ENCODE measurements around the gene KLF15. TPM values are rescaled to one million over a fixed set of nuclear protein-coding genes. Genes with fewer than 3 reads are reported as not detected.

KLF15 gene
- total RNA-seq, 3 donors from 2014 or later = 0.18 to 0.28 (median 0.22) TPM

DNA sequence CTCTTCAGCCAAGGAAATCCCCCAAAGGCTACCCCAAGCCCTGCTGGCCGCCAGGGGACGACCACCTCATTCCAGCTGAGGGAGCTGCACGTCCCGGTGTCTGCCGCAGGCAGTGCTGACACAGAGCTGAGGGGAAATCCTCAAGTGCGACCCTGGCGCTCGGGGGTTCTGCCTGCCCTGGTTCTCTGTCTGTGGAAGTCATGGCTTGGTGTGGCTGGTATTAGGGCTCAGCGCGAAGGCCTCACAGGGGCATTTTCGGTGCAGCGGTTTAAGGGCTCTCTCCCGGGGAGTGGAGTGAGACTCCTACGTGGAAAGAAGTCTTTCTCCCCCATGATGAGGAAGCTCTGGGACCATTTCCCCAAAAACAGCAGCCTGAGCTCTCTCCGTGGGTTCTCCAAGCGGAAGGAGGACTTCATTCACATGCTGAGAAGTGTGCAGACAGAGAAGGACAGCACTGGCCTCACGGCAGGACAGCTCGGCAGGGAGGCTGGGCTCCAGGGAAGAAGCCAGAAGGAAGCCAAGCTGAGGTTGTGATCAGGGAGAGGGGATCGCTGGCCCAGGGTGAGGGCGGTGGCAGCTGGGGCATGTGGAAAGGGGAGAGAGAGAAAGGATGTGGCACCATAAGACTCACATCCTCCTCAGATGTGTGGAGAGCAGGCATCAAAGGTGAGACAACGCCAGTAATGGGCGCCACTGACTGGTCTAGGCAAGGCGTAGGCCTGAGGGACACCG lies 48.6 kb downstream of the KLF15 start:
- ATAC-seq = no peak
- Mint-ChIP-seq H3K27me3 (ENCODE audit: low read depth) (peaks cover 5% of the 10 kb centered on the region), H3K4me3 (no peak overlapping the region), H3K4me1 (ENCODE audit: low read depth) (no peaks in the 10 kb centered on the region), H3K9me3 (peaks cover 7% of the 10 kb centered on the region), H3K36me3 (ENCODE audit: insufficient read depth) (no peaks in the 10 kb centered on the region)
- no peak for DNase-seq

DNA sequence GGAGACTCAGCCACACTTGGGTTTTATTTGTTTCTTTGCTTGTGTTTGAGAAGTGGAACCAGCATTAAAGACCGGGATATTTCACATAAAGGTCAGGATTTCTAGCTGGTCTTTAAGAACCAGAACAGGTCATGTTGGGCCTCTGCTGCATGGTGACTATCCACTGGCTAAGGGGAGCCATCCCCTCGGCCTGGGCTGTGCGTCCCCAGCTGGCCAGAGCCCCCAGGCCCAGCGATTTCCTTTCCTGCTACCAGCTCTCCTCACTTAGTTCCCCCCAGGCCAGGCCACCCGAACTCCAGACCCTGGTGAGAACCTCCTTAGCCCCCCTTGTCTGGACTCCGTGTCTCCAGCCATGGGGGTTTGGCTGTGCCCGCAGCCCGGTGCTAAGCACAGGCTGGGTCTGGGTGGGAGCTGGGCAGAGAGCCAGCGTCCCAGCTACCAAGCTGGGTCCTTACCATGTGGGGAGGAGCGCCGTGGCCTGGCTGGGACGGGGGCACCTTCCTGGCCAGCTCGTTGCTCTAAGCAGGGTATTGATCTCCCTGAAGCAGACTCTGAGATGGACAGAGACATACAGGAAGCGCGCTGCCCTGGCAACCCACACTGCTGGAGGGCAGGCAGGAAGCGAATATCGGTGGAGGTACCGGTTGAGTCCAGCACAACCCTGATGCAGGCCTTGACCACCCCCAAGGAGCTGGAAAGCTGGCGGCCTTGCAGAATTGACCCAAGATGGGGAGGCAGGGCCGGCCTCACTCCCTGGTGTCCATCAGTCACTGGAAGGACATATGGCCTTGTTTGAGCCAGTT lies 49.4 kb downstream of the KLF15 start:
- H3K27me3 Mint-ChIP-seq (ENCODE audit: low read depth) = peaks cover 5% of the 10 kb centered on the region
- H3K36me3 Mint-ChIP-seq (ENCODE audit: insufficient read depth) = no peaks in the 10 kb centered on the region
- ATAC-seq (no peak), DNase-seq (no peak)
- H3K4me1 Mint-ChIP-seq (ENCODE audit: low read depth) = no peaks in the 10 kb centered on the region
- peaks cover 15% of the 10 kb centered on the region for H3K9me3 Mint-ChIP-seq
- H3K4me3 Mint-ChIP-seq = no peak overlapping the region

DNA sequence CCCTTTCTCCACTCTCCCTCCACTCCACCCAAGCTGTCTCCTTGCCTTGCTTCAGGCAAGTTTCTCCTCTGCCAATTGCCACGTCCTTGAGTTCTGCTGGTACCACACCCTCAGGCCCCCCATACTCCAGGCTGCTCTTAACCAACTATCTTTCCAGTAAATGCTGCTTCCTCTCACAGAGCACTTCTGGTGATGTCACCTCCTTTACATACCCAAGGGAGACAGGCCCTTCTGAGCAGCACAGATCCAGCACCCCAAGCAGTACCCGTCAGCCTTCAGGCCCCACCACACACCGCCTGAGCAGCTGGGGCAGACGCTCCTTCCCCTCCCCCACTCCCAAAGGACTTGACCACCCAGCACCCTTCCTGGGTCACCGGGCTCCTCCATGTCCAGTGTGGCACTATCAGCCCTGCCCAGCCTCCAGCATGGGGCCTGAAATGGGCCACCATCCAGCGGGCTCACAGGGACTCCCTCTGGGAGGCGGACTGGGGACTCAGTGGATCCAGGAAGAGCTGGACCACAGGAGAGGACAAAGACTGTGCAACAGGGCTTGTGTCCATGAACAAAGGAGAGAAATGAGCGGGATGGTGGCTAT lies 50.2 kb downstream of the KLF15 start:
- Mint-ChIP-seq H3K4me1 (ENCODE audit: low read depth) (no peaks in the 10 kb centered on the region), H3K36me3 (ENCODE audit: insufficient read depth) (no peaks in the 10 kb centered on the region), H3K27me3 (ENCODE audit: low read depth) (peaks cover 5% of the 10 kb centered on the region), H3K9me3 (peaks cover 20% of the 10 kb centered on the region), H3K4me3 (no peak overlapping the region)
- no peak for ATAC-seq
- DNase-seq = no peak

DNA sequence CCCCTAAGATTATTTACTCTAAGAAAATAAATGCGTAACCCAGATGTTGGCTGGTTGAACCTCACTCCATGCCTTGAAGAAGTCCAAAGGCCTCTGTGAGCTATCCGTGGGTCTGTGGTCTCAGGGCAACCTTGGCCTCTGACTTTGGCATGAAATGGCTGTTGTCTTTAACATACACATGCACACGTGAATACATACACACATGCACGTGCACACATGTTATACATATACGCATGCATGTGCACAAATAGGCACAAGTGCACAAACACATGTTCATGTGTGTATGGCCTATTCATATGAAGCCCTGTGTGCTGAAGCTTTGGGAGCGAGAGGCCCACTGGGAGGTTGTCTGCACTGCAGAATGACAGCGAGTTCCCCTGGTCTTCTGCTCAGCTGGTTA lies 50.8 kb downstream of the KLF15 start:
- ATAC-seq = no peak
- no peaks in the 10 kb centered on the region for H3K36me3 Mint-ChIP-seq (ENCODE audit: insufficient read depth)
- H3K4me3 Mint-ChIP-seq = no peak overlapping the region
- H3K4me1 Mint-ChIP-seq (ENCODE audit: low read depth) = no peaks in the 10 kb centered on the region
- H3K9me3 Mint-ChIP-seq = peaks cover 20% of the 10 kb centered on the region
- peaks cover 5% of the 10 kb centered on the region for H3K27me3 Mint-ChIP-seq (ENCODE audit: low read depth)
- no peak for DNase-seq

DNA sequence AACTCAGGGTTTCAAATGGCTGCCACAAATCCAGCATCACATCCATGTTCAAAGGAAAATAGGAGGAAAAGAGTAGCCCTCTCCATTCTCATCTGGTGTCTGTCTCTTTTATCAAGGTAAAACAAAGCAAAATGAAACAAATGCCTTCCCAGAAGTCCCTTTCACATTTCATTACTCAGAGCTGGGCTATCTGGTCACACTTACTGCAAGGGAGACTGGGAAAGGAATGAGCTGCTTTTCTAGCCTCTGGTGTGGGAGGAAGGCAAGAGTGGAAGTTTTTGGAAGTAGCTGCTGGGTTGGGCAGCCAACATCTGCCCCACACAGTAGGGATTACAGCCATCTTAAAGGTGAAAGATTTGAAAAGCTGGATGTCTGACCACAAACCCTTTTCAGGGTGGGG lies 51.8 kb downstream of the KLF15 start:
- Mint-ChIP-seq H3K36me3 (ENCODE audit: insufficient read depth) (no peaks in the 10 kb centered on the region), H3K4me3 (no peak overlapping the region), H3K4me1 (ENCODE audit: low read depth) (no peaks in the 10 kb centered on the region), H3K9me3 (peaks cover 20% of the 10 kb centered on the region), H3K27me3 (ENCODE audit: low read depth) (peaks cover 8% of the 10 kb centered on the region)
- ATAC-seq (no peak), DNase-seq (no peak)

DNA sequence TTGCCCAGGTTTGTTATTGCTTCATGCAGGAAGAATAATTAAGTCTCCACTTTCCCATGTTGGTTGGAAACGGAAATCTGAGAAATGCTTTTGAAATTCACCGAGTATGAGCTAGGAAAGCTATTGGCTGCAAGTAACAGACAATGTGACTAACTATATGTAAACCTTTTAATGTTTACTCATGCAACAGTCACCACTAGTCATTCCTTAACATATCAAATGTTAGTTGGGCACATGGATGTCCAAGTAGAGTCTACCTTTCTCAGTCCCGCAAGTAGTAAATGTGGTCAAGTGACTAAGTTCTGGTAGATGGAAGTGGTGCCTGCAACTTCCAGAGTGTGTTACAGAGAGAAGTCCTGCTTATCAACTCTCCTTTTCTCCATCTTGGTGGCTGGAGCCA lies 52.5 kb downstream of the KLF15 start:
- H3K4me3 Mint-ChIP-seq = no peak overlapping the region
- no peaks in the 10 kb centered on the region for H3K36me3 Mint-ChIP-seq (ENCODE audit: insufficient read depth)
- H3K27me3 Mint-ChIP-seq (ENCODE audit: low read depth) = peaks cover 12% of the 10 kb centered on the region
- ATAC-seq = no peak
- no peak for DNase-seq
- H3K4me1 Mint-ChIP-seq (ENCODE audit: low read depth) = no peaks in the 10 kb centered on the region
- peaks cover 20% of the 10 kb centered on the region for H3K9me3 Mint-ChIP-seq

DNA sequence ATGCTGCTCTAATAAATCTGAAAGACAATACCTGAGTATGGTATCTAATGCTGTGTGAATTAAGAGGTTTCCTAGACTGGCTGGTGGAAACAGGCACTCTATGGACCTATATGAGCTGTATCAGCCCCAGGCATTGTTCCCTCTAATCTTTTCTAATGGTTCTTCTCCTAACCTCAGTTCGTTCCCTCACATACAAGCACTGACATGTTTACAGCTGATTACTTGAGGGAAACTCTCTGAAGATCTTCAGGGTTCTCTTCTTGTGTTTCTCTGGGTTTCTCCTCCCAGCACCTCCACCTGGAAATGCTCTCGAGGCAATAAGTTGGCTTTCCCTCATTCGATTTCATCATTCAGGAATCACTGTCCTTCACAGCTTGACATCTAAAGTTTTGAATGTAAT lies 52.9 kb downstream of the KLF15 start:
- ATAC-seq (no peak), DNase-seq (no peak)
- no peaks in the 10 kb centered on the region for H3K4me1 Mint-ChIP-seq (ENCODE audit: low read depth)
- H3K27me3 Mint-ChIP-seq (ENCODE audit: low read depth) = peaks cover 12% of the 10 kb centered on the region
- H3K36me3 Mint-ChIP-seq (ENCODE audit: insufficient read depth) = no peaks in the 10 kb centered on the region
- H3K4me3 Mint-ChIP-seq = no peak overlapping the region
- peaks cover 20% of the 10 kb centered on the region for H3K9me3 Mint-ChIP-seq

DNA sequence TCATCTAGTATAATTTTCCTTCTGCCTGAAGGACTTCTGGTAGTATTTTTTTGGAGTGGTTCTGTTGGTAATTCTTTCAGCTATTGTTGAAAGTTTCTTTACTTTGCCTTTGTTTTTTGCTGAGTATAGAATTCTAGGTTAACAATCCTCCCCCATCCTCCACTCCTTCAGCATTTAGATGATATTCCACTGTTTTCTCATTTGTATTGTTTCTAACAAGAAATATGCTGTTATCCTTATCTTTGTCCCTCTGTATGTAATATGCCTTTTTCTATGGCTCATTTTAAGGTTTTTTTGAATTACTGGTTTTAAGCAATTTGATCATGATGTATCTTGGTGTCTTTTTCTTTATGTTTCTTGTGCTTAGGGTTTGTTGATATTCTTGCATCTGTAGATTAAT lies 53.9 kb downstream of the KLF15 start:
- H3K4me3 Mint-ChIP-seq = no peak overlapping the region
- no peaks in the 10 kb centered on the region for H3K4me1 Mint-ChIP-seq (ENCODE audit: low read depth)
- DNase-seq = no peak
- no peaks in the 10 kb centered on the region for H3K36me3 Mint-ChIP-seq (ENCODE audit: insufficient read depth)
- H3K27me3 Mint-ChIP-seq (ENCODE audit: low read depth) = peaks cover 12% of the 10 kb centered on the region
- ATAC-seq = no peak
- H3K9me3 Mint-ChIP-seq = peaks cover 20% of the 10 kb centered on the region

DNA sequence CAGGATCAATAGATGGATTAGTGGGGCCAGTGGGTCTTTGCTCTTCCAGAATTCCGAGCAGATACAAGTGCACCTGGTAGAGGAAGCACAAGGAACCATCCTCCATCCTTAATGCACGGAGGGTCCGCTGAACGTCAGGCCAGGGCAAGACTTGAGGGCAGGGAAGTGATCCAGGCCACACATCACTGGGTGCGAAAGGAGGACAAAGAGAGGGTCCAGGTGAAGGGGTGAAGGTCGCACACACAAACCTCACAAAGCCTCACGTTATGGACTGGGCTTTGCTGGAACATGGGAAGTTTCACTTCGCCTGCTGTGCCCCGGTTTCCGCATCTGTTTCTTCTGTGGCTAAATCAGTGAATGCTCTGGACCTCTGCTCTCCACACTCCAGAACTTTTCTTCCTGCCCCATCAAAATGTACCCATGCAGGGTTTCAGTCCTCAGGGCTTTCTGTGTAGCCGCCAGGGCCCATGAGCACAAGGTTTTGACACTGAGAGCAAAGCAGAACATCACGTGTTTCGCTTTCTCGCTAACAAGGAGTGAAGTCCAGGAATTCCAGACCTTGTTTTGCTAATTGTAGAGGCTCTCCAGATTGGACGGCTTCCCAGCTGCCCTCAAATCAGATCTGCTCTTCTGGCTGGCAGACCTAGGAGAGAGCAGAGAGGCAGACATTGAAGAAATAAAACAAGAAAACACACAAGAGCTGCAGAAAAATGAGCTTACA lies 56.3 kb downstream of the KLF15 start:
- no peak for DNase-seq
- Mint-ChIP-seq H3K36me3 (ENCODE audit: insufficient read depth) (no peaks in the 10 kb centered on the region), H3K9me3 (peaks cover 20% of the 10 kb centered on the region), H3K27me3 (ENCODE audit: low read depth) (peaks cover 7% of the 10 kb centered on the region), H3K4me3 (no peak overlapping the region), H3K4me1 (ENCODE audit: low read depth) (no peaks in the 10 kb centered on the region)
- no peak for ATAC-seq

DNA sequence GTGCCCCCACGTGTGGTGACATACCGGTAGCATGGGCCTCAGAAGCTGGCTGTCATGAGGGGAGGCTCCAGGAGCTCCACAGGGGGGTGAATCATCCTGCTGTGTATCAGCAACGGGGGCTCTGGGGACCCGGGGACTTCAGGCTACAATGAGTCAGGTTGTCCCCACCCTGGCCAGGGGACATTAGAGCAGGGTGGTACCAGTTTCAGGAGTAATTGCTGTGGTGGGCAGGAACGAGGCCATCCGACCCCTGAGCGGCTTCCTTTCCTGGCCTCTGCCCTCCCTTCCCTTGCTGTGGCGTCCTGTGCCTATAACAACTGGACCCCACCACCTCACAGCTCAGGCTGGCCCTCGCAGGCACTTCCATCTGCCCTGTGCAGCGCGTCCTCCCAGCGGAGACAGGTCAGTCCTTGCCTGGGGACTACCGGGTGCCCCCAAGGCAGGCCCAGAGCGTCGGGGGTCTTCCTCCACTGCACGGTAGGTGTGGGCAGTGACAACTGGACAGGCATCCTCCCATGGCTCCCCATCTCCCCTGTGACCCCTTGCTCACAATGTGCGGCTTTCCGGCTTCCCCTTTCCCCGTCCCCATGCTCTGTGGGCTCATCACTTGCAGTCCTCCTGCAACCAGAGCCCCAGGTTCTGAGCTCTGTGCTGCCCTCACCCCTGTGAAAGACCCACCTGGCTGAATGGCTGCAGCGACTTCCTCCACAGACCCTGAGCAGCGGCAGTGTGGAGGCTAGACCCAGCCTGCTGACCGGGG lies 57.0 kb downstream of the KLF15 start:
- H3K36me3 Mint-ChIP-seq (ENCODE audit: insufficient read depth) = no peaks in the 10 kb centered on the region
- DNase-seq (no peak), ATAC-seq (no peak)
- peaks cover 20% of the 10 kb centered on the region for H3K9me3 Mint-ChIP-seq
- H3K27me3 Mint-ChIP-seq (ENCODE audit: low read depth) = peaks cover 7% of the 10 kb centered on the region
- H3K4me1 Mint-ChIP-seq (ENCODE audit: low read depth) = no peaks in the 10 kb centered on the region
- H3K4me3 Mint-ChIP-seq = no peak overlapping the region

DNA sequence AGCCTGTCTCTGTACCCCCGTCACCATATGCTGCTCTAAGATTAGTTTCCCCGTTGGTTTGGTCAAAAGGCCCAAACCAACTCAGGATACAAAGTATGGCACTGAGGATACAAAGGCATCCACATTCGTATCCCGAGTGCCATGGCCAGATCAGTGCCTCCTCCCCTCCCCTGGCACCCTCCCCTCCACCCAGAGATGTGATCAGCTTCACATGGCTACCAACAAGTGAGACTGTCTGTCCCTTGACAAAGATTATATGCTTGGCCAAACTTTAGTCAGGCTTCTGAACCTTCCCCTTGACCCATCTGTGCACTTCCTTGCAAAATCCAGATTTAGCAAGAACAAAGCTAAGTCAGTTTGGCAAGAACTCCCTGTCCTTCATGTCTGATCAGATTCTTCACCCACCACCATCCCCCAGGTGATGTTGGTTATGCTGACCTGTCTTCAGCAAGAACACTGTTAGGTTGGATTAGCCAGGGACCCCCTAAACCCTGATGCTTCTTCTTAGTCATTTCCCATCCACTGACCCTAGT lies 61.7 kb downstream of the KLF15 start:
- H3K4me3 Mint-ChIP-seq = no peak overlapping the region
- no peaks in the 10 kb centered on the region for H3K36me3 Mint-ChIP-seq (ENCODE audit: insufficient read depth)
- no peaks in the 10 kb centered on the region for H3K4me1 Mint-ChIP-seq (ENCODE audit: low read depth)
- H3K9me3 Mint-ChIP-seq = no peaks in the 10 kb centered on the region
- DNase-seq = no peak
- peaks cover 19% of the 10 kb centered on the region for H3K27me3 Mint-ChIP-seq (ENCODE audit: low read depth)
- ATAC-seq = no peak

DNA sequence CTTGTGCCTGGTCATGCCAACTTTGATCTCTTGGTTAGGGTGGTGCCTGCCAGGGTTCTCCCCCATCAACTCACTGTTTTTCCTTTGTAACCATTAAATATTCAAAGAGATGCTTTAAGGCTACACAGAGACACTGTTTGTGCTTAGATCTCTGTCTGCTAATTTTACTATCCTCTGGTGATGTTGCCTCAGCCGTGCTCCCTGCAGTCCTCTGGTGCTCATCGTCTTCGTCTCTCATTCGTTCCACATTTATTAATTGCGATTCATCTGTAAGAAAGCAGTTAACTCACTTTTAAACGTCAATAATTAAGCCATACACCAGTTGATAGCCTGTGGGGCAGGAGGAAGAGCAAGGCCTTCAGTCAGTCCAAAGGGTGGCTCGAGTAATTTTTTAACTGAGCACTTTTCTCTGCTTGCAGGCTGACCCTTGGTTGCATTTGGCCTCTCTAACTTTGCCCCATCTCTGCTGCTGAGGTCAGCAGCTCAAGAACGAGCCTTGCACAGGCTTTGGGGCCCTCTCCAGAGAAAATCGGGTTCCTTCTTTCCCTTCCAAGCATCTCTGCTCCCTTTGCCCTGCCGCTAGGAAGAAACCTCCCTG lies 62.9 kb downstream of the KLF15 start:
- Mint-ChIP-seq H3K4me1 (ENCODE audit: low read depth) (no peaks in the 10 kb centered on the region), H3K9me3 (no peaks in the 10 kb centered on the region), H3K27me3 (ENCODE audit: low read depth) (peaks cover 23% of the 10 kb centered on the region), H3K36me3 (ENCODE audit: insufficient read depth) (no peaks in the 10 kb centered on the region), H3K4me3 (no peak overlapping the region)
- ATAC-seq (no peak), DNase-seq (no peak)

DNA sequence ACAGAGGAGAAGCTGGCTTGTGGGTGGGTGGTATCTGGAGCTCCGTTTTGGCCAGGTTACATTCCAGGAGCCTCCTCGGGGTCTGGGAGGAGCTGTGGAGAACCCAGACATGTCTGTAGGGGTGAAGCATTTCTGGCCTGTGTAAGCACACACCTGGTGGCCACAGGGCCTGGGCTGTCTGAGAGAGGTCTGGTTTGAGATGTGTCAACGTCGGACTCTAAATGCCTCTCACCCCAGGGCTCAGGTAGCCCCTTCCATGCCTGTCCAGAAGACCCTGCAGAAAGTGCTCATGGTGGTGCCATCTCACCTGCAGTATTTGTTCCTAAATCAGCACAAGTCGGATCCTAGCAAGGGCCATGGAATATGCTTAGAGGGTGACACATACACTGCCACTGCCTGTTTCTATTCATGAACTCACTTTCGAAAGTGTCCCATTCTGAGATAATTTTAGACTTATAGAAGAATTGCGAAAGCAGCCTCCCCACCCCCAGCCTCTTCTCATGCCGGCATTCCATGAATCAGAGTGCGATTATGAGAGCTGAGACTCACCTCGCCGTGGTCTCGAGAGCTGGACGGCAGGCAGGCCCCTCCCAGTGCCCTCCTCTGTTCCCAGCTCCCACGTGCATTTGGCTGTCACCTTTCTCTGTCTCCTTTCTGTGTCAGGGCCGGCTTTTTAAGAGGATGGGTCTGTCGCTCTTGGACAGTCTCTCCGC lies 63.7 kb downstream of the KLF15 start:
- no peaks in the 10 kb centered on the region for H3K36me3 Mint-ChIP-seq (ENCODE audit: insufficient read depth)
- peaks cover 30% of the 10 kb centered on the region for H3K27me3 Mint-ChIP-seq (ENCODE audit: low read depth)
- no peak for DNase-seq
- ATAC-seq = no peak
- no peaks in the 10 kb centered on the region for H3K4me1 Mint-ChIP-seq (ENCODE audit: low read depth)
- no peak overlapping the region for H3K4me3 Mint-ChIP-seq
- no peaks in the 10 kb centered on the region for H3K9me3 Mint-ChIP-seq
